ENCODE measurements around the gene TMC5.

The TMC5 gene

DNA sequence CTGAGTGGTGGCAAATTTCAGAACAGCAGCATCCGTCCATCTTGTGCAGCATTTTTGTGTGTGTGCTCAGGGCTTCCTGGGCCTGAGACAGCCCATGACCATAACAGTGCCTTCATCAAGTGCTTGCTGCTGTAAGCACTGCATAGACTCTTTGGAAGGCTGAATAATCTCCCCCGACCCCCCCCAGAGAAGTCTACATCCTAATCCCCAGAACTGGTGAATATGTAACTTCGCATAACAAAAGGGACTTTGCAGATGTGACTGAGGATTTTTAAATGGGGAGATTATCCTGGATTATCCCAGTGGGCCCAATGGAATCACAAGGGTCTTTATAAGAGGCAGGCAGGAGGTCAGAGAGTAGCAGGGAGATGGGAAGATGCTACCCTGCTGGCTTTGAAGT, 50.6 kb downstream of the TMC5 start:
- DNase-seq = no peak

DNA sequence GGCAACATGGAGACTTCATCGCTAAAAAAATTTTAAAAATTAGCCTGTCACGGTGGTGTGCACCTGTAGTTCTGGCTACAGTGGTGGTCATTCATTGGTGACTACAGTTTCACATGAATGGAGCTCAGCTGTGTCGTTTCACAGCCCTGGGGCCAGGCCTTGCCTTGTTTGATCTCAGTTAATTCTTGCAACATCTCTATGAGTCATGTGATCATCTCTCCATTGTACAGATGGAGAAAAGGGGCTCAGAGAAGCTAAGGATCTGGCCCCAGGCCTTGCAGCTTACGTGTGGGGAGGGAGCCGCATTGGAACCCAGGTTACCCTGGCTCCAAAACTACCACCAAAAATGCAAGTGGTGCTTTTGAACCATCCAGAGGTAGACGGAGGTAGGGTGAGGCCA, 54.8 kb downstream of the TMC5 start:
- DNase-seq = no peak

DNA sequence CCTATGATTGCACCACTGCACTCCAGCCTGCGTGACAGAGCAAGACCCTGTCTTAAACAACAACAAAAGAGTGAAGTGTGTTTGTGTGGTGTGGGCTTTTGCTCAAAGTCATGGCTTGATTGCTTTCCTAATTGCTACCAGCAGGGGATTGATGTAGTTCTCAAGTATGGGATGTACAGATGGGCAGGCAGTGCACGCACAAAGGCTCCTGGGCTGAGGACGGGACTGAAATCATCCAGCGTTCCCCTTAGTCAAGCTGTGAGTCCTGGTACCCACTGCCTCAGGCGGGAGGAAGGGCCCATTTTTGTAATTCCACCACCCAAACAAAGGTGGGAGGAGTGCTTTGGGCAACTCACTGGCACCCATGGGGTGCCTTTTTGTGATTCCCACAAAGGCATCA, 56.9 kb downstream of the TMC5 start:
- DNase-seq = no peak

DNA sequence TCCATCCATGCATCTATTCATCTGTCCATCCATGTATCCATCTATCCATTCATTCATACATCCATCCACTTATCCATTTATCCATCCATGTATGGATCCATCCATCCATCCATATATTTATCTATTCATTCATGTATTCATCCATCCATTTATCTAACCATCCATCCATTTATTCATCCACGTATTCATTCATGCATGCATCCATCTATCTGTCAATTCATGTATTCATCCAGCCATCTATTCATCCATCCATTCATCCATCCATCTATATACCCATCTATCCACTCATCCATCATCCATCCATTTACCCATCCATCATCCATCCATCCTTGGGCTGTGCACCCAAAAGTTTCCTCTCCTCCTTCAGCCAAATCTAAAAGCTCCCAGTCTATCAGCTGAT, 60.8 kb downstream of the TMC5 start:
- DNase-seq = no peak

DNA sequence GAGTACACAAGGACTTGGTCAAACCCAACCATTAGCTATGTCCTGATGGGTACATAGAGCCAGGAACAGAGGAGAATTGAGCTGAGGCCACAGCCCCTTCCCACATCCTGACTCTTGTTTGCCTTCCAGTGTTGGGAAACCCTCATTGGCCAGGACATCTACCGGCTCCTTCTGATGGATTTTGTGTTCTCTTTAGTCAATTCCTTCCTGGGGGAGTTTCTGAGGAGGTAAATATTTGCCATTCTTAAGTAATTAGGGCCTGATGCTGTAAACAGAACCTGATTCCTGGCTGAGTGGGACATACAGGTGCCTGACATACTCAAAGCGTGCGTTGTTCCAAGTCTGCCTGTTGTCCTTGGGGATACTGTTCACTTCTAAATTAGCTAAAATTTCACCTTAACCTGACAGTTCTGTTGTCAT, 61.6 kb downstream of the TMC5 start:
- no peak for DNase-seq

DNA sequence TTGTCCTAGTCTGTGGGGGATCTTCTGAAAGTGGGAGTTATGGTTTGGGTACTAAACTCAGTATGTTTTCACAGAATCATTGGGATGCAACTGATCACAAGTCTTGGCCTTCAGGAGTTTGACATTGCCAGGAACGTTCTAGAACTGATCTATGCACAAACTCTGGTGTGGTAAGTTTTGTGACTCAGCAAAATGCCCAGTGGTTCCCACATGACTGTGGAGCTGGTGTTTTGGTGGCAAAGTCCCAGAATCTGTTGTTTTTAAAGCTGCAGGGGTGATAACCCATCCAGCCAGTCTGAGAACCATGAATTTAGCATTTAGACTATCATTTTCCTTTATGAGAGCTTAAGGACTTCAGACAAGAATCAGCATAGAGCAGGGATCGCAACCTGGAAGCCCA, 63.6 kb downstream of the TMC5 start:
- DNase-seq = no peak

DNA sequence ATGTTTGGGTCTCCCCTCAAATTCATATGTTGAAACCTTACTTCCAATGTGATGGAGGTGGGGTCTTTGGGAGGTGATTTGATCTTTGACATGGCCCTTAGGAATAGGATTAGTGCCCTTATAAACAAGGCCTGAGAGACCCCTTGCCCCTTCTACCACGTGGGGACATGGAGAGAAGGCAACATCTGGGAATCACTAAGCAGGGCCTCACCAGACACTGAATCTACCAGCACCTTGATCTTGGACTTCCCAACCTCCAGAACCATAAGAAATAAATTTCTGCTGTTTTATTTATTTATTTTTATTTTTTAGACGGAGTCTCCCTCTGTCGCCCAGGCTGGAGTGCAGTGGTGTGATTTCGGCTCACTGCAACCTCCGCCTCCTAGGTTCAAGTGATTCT, 64.1 kb downstream of the TMC5 start:
- DNase-seq = no peak

DNA sequence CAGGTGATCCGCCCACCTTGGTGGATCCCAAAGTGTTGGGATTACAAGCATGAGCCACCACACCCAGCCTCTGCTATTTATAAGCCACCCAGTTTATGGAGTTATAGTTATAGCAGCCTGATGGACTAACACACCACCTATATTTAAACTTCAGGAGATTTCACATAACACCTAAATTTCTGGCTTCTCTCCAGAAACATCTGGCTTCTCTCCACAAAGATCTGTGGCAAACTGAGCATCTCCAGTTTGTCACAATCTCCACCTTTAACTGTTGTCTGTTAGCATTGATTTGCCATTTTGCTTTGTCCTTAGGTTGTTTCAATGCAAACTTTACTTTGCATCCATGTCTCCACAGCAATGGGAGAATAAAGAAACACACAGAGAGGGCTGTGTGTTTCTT, 64.6 kb downstream of the TMC5 start:
- DNase-seq = no peak

DNA sequence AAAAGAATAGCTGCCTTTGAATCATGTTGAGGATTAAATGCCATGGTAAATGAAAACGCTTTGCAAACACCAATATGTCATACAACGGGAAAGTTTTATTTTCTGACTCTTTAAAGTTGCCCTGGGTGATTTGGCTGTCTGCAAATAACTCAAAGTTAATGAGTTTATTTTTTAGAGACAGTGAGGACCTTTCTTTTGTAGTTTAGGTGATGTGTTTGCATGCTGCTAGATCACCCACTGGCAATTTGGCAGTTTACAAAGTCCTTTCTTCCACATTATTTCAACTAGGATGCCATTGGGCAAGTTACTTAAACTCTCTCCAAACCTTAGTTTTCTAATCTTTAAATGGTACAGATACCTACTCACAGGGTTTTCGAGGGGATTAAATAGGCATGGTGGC, 66.4 kb downstream of the TMC5 start:
- no peak for DNase-seq

DNA sequence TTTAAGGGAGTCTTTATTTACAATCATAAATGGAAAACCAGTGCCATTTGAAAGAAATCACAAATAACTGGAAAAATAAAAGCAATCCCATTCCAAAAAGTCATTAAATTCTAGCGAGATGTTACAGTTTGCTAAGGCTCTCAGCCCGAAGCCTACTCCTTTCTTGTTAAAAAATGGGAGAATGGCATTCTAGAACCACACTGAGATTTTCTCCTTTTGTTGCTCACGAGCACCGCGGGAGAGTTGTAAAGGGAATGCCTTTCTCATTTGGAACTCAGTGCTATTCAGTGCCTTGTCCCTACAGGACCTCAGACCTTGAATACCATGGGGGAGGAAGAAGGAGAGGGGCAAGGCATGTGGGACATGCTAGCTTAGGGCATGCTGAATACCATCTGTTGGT, 67.9 kb downstream of the TMC5 start:
- DNase-seq = no peak

DNA sequence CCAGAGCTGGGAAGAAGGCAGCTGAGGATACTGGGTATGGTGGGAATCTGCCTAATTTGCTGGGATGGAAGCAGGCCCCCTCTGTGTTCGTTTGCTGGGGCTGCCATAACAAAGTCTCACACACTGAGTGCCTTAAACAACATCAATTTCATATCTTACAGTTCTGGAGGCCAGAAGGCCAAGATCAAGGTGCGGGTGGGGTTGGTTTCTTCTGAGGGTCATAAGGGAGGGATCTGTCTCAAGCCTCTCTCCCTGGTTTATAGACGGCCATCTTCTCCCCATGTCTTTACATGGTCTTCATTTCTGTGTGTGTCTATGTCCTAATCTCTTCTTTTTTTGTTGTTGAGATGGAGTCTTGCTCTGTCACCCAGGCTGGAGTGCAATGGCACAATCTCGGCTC, 68.4 kb downstream of the TMC5 start:
- no peak for DNase-seq

DNA sequence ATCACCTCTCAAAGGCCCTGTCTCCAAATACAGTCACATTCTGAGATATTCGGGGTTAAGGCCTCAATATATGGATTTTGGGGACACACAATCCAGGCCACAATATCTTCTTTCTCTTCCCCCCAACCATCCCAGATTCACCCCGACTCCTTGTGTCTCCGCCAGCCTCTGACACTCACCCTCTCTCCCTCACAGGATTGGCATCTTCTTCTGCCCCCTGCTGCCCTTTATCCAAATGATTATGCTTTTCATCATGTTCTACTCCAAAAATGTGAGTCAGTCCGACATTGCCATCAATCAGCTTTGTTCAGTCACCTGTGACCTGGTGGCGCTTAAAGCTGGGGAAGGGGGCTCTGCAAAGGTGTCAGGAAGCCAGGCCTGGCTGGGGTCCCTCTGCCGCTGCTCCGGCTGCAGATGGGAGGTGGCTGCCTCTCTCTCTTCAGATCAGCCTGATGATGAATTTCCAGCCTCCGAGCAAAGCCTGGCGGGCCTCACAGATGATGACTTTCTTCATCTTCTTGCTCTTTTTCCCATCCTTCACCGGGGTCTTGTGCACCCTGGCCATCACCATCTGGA, 69.2 kb downstream of the TMC5 start:
- DNase-seq = no peak

DNA sequence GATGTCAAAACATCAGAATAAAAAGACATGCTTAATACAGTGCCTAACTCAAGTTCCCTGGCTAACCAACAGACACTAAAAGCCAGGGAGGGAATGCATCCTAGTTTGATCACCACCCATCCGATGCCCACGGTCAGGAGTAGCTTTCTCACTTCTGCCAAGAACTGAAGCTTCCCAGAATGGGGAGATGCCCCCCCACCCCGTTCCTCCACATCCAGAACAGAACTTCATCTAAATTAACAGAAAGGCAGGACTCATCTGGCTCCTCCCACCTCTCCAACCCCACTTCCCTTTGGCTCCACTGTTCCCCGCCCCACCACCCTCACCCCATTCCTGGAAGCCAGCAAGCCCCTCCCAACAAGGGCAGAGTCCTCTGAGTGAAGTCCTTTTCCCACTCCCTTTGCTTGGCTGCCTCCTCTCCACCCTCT, 70.5 kb downstream of the TMC5 start:
- DNase-seq = no peak

DNA sequence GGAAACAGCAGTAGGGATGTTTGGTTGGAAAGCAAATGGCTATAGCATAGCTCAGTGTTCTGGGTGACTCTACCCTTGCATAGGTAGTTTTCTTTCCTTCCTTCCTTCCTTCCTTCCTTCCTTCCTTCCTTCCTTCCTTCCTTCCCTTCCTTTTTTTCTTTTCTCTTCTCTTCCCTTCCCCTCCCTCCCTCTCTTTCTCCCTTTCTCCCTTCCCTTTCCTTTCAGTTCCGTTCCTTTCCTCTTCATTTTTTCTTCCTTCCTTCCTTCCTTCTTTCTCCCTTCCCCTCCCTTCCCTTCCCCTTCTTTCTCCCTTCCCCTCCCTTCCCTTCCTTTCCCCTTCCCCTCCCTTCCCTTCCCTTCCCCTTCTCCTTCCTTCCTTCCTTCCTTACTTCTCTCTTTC, 72.9 kb downstream of the TMC5 start:
- no peak for DNase-seq

DNA sequence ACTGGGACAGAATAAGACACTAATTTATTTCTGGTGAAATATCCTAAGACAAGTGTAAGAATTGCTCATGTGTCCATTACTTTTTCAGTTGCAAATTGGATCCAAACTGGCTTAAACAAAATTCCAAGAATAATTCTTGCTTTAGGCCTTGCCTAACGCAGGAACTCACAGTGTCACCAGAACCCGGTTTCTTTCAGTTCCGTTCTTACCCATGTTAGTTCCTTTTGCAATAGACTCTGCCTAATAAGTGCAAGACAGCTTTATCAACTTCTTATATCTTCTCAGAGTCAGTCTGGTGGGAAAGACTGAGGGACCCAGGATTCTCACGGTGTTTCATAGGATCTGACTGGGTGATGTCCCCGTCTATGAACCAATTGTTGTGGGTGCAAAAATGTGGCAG, 79.5 kb downstream of the TMC5 start:
- DNase-seq = no peak

DNA sequence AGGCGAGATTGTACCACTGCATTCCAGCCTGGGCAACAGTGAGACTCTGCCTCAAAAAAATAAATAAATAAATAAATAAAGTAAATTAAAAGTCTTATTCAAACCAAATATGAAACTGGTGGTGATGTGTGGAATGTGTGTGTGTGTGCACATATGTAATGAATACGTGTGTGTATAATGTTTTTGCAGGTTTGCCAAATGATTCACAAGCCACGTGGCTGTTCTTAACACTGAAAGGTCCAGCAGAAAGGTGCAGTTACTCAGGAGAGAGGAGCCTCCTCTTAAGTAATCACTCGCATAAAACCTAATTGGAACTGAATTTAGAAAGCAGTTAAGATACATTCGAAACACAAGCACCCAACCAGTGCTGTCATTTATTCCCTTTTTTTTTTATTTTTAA, 81.3 kb downstream of the TMC5 start:
- DNase-seq = no peak

DNA sequence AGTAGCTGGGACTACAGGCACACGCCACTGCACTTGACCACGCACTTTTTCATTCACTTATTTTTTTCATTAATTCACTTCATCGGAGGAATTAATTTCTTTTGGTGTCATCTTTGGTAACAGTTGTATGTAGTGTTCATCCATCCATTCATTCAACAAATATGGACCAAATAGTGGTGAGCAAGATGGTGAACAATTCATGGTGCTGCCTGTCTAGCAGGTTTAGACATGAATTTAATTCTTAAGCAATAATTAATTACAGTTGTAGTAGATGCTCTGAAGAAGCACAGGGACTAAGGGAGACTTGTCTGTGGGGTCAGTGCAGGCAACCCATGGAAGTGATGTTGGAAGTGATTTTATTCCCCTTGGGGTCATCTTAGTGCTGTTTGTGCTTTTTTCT, 81.8 kb downstream of the TMC5 start:
- DNase-seq = no peak

DNA sequence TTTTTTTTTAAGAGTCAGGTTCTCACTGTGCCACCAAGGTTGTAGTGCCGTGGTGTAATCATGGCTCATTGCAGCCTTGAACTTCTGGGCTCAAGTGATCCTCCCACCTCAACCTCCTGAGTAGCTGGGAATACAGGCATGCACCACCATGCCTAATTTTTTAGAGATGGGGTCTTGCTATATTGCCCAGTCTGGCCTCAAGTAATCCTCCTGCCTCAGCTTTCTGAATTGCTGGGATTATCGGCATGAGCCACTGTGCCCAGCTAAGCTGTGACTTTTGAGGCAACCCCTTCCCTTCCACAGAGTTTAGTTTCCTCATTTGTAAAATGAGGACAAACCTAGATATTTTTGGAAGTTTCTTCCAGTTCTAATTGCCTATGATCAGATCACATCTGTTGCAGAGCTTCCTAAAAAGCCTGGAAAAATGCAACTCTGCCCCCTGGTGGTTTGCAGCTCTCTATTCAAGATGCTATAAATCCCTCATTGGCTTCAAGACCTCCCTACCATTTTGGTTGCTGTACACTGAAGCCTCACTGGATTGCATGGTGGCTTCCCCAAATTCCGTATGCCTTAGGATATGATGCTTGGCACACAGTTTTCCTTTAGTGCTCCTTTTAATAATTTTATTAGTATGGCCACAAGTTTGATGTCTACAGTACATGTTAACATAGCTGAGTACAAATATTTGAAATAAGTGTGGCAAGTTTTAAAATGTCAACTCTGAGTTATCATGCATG, 84.9 kb downstream of the TMC5 start:
- DNase-seq = peak; percentile 76 to 81

DNA sequence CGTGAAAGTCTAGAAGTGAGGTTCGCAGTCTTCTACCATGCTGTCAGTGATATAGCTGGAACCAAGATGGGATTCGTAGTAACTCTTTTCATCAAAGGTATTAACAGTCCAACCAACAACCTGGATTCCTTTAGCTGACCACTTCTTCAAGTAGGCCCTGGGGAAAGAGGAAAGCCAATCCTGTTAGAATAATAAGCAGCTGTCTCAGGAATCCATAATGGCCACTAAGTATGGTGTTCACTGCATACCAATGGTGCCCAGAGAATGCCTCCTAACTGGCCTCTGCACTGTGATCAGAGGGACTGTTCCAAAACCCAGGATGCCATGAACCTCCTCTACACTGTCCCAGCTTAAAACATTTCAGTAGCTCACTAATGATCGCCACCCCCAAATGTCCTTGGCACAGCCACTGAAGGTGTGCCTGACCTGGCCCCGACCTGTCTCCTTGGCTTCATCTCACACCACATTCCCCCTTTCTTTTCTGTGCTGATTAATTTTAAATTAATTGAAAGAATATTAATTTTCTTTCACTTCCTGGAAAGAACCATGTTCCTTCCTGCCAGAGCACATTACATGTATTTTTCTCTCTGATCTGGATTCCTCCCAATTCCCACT, 85.9 kb downstream of the TMC5 start:
- DNase-seq = no peak

DNA sequence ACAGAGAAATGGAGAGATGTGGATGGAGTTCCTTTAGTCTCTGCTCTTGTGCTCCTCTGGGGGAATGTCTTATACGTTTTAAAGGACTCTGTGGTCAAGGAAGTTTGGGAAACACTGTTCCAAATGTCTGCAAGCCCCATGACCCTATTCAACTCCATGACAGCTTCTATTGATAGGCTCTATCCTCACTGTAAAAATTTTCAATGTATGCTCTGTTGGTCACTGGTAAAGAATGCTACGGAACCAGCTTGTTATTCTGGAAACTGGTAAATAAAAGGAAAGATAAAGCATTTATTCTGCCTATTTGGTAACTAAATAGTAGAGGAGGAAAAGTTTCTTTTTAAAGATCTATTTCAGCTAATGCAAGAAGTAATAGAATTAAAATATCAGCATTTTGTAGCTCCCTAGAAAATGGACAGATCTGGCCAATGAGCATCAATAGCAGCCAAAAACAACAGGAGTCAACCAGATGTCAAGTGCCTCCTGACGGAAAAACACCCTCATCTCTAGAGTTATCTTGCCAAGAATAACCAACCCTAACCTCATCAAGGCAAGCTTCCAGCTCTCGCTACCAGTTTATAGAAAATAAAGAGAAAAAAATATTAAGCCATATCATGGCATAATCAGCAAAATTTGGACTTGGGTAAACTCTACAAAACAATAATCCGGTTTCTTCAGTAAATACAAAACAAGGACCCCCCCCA, 88.1 kb downstream of the TMC5 start:
- DNase-seq = no peak

DNA sequence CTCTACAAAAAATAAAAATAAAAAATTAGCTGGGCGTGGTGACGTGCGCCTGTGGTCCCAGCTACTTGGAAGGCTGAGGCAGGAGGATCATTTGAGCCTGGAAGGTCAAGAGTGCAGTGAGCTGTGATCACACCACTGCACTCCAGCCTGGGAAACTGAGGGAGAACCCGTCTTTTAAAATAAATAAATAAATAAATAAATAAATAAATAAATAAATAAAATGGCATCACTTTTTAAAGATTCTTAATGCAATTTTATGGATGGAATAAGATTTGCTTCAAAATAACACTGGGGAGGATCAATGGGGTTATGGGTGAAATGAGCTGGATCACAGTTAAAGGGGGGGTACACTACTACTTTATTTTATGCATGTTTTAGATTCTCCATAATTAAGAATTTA, 89.3 kb downstream of the TMC5 start:
- DNase-seq = no peak

DNA sequence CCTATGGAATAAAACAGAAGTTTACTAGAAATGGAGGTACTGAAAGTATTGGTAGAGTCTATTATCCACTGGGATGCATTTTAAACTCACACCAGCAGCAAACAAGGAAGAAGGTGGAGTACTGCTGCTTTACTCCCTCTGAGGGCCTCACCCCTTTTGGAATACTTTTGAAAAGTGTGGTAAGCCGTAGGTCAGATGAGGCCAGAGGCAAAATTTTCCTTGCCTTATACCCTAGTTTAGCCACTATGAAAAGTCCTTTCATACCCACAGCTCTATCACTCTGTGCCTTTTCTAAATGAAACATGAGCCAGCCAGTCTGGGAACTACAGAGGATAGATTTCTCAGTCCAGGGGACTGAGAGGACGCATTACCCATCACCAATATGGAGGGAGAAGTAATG, 90.2 kb downstream of the TMC5 start:
- DNase-seq = no peak

DNA sequence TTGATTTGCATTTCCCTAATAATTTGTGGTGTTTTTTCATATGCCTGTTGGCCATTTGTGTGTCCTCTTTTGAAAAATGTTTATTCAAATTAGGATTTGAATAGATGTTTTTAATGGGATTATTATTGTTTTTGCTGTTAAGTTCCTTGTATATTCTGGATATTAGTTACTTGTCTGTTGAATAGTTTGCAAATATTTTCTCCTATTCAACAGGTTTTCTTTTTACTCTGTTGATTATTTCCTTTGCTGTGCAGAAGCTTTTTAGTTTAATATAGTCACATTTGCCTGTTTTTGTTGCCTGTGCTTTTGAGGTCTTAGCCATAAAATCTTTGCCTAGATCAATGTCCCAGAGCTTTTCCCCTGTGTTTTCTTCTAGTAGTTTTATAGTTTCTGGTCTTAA, 94.6 kb downstream of the TMC5 start:
- no peak for DNase-seq

Measured in stimulated activated CD4-positive, alpha-beta T cell treated with anti-CD3 and anti-CD28 coated beads, Interleukin-2, amount 100 ng/mL, for 24 hours (primary cell).